WTC11 (cell line): Measurements from ENCODE around the gene FUZ.

Experiments used
- ATF2 ChIP-seq: sonication (generic); formaldehyde crosslinking; IDR thresholded peaks from 2 replicates; pipeline ENCODE4 v1.8.1; 2022; ENCODE audit warnings: low read depth, missing genetic modification reagents, borderline replicate concordance
- ATF6 ChIP-seq: sonication (generic); formaldehyde crosslinking; IDR thresholded peaks from 2 replicates; pipeline ENCODE4 v1.8.1; 2023; ENCODE audit warnings: mild to moderate bottlenecking, missing genetic modification reagents
- CTCF ChIP-seq: fragments of 200-600 bp; IDR thresholded peaks from 2 replicates; pipeline ENCODE4 v1.8.0; 2022; ENCODE audit warnings: antibody characterized with exemption

- TF ChIP-seq ATF2 (no peak), CTCF (no peak), ATF6 (CRISPR knock-in tag) (no peak)
Observed at GRCh38 chr19:49832556-49832955, 19.5 kb upstream of the FUZ start.
